GM10248 (cell line): ENCODE data around the gene POC1B.

Experiments used
- CTCF ChIA-PET: fragments of 300-600 bp; sonication (Branson Sonifier 250); formaldehyde crosslinking; extraction: SDS; loops from one replicate; lab custom pipeline; 2021; ENCODE audit warnings: antibody characterized with exemption; lab: Yijun Ruan, JAX
- POLR2A ChIA-PET: fragments of 350-650 bp; sonication (Branson Sonifier 250); formaldehyde crosslinking; extraction: SDS; loops from one replicate; lab custom pipeline; 2020; ENCODE audit warnings: antibody characterized with exemption; lab: Yijun Ruan, JAX
- DNase-seq: peaks from one replicate; pipeline ENCODE4 v3.0.0; 2012; ENCODE audit errors: extremely low spot score
- TF ChIP-seq, protein P1 (sequence below): IDR thresholded peaks from 2 replicates; pipeline ENCODE4 v1.5.1; 2012; ENCODE audit warnings: mild to moderate bottlenecking, low read depth; ENCODE audit errors: extremely low read depth, missing control alignments, control extremely low read depth

Gene POC1B

DNA sequence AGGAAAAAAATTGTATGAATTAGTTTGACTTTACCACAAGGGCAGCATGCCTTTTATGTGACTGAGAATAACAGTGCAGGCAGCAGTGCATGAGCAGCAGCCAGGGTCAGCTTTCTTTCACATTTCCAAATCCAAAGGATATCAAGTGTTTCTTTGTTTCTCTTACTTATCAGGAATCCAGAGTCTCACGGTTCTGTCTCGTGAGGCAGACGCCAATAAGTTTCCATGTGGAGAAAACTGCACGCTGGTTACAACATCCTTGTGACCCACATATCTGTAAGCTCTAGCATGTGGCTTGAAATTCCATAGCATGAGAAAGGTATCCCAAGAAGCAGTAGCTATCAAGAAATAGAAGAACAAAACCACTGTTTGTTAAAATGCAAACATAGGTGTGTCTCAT, 28.8 kb downstream of the POC1B start:
- CTCF ChIA-PET, result interaction anchor here (1.0 to 3.0 kb wide), 7 partner anchors 9 to 35 kb away, joined by 3 to 14 read pairs (median 3); no protein-coding TSS in a partner anchor
- DNase-seq, result no peak
- TF ChIP-seq, protein P1, sequence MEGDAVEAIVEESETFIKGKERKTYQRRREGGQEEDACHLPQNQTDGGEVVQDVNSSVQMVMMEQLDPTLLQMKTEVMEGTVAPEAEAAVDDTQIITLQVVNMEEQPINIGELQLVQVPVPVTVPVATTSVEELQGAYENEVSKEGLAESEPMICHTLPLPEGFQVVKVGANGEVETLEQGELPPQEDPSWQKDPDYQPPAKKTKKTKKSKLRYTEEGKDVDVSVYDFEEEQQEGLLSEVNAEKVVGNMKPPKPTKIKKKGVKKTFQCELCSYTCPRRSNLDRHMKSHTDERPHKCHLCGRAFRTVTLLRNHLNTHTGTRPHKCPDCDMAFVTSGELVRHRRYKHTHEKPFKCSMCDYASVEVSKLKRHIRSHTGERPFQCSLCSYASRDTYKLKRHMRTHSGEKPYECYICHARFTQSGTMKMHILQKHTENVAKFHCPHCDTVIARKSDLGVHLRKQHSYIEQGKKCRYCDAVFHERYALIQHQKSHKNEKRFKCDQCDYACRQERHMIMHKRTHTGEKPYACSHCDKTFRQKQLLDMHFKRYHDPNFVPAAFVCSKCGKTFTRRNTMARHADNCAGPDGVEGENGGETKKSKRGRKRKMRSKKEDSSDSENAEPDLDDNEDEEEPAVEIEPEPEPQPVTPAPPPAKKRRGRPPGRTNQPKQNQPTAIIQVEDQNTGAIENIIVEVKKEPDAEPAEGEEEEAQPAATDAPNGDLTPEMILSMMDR, result no peak
- POLR2A ChIA-PET, result no interaction called here

DNA sequence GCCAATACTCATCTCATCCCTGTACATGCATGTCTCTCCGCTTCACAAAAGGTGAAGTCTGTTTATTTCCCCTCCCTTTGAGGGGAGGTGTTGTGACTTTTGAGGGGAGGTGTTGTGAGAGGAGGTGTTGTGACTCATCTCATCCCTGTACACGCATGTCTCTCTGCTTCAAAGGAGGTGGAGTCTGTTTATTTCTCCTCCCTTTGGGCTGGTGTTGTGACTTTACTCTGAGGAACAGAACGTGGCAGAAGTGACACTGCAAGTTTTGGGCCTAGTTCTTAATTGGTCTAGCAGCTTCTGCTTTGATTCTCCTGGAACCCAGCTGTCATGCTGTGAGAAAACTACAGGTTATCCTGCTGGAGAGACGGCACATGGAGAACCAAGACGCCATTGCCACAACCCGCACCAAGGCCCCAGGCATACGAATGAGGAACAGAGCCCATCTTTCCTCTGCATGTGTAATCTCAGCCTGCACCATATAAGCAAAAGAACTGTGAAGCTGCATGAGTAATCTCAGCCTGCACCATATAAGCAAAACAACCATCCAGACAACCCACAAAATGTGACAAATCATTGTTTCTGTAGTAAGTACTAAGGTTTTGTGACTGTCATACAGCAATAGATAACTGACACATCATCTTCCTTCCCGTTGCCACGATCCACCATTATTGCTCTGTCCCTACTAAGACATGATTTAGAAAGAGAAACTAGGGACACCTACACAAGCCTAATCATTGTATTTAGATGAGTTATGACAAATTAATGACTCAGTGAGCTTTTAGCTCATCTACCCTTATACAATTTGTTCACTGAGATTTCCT, 31.2 kb downstream of the POC1B start:
- peak; percentile 38 for DNase-seq
- TF ChIP-seq, protein P1, result no peak
- CTCF ChIA-PET, result interaction anchor here (0.6 to 1.5 kb wide), 3 partner anchors 22 to 186 kb away, joined by 3 to 5 read pairs (median 3); no protein-coding TSS in a partner anchor
- POLR2A ChIA-PET, result no interaction called here

DNA sequence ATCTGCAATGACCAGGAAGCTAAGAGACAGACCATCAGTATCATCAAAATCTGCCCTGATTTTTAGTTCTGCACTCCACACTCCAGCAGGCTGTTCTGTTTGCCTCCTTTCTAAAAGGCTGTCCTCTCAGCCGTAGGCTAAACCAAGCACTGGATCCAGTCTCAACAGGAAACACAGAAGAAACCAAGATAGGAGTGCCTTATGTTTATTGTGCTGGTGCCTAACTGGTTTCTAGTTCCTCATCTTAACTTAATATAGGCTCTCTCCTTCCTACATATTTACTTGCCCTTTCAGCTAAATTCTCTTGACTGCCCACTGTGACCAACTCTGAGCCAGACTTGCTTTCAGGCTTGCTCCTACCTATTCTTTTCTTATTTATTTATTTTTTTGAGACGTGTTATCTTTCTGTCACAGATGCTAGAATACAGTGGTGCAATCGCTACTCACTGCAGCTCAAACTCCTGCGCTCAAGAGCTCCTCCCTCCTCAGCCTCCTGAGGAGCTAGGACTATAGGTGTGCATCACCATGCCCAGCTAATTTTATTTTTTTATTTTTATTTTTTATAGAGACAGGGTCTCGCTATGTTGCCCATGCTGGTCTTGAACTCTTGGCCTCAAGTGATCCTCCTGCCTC, 32.1 kb downstream of the POC1B start:
- TF ChIP-seq, protein P1, result no peak
- POLR2A ChIA-PET, result no interaction called here
- DNase-seq, result peak; percentile 12
- CTCF ChIA-PET, result interaction anchor here (1.1 to 1.5 kb wide), 3 partner anchors 9 to 32 kb away, joined by 3 to 5 read pairs (median 5); no protein-coding TSS in a partner anchor

DNA sequence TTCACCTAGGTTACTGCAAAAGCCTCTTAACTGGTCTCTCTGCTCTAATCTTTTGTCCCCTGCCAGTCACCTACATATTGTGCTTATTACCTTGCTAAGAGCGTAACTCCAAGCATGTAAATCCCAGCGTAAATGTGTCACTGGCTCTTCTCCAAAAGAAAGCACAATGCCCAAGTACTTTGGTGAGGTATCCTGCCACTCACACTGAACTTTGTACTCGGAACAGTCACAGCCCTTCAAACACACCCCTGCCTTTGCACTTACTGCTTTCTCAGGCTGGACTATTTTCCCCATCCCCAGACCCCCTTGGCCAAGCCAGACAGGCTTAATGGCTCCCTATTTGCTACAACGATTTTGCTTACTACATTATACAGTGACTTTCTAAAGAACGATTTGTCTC, 33.0 kb downstream of the POC1B start:
- no peak for DNase-seq
- ChIA-PET CTCF (interaction anchor here (1.1 to 1.5 kb wide), 2 partner anchors 9 to 24 kb away, joined by 3 to 5 read pairs; no protein-coding TSS in a partner anchor), POLR2A (no interaction called here)
- TF ChIP-seq, protein P1, result no peak

DNA sequence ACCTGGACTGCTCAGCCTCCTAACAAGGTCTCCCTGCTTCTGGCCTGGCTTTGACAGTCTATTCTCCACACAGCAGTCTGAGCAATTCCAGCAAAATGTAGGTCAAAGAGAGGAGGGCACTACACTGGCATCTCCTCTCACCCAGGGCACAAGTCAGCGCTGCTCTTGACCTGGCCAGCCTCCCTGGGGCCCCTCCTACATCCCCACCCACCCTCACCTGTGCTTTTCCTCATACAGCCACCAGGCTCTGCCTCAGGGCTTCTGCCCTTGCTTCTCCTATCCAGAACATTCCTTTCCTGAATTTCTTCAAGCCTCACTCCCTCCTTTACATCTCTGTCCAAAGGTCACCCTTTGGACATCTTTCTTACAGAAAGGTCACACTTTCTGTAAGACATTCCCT, 34.9 kb downstream of the POC1B start:
- ChIA-PET POLR2A (no interaction called here), CTCF (interaction anchor here (1.0 kb wide), 1 partner anchor 16 kb away, joined by 3 read pairs; no protein-coding TSS in a partner anchor)
- DNase-seq, result no peak
- TF ChIP-seq, protein P1, result no peak

DNA sequence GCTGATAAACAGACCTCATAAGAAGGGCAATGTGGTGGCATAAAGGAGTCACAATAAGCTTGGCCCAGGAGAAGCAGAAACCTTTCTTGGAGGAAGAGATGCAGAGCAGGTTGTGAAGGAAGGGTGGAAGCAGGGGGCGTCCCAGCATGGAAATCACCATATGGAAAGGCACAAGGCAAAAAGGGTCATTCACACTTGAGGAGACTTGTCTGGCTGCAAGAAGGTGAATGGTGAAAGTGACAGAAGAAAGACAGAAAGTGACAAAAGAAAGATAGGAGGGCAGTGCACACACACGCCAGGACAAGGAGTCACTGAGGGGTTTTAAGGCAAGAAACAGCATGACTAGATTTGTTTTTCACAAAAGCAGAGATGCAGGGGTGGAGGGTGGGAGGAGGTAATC, 39.6 kb downstream of the POC1B start:
- CTCF ChIA-PET, result interaction anchor here (1.2 to 3.3 kb wide), 3 partner anchors 11 to 24 kb away, joined by 3 to 14 read pairs (median 4); no protein-coding TSS in a partner anchor
- POLR2A ChIA-PET, result interaction anchor here (0.6 kb wide), 1 partner anchor 43 kb away, joined by 4 read pairs; no protein-coding TSS in a partner anchor
- DNase-seq, result no peak
- TF ChIP-seq, protein P1, result no peak
